ENCODE results near the gene ZSWIM1.

ZSWIM1 gene

DNA sequence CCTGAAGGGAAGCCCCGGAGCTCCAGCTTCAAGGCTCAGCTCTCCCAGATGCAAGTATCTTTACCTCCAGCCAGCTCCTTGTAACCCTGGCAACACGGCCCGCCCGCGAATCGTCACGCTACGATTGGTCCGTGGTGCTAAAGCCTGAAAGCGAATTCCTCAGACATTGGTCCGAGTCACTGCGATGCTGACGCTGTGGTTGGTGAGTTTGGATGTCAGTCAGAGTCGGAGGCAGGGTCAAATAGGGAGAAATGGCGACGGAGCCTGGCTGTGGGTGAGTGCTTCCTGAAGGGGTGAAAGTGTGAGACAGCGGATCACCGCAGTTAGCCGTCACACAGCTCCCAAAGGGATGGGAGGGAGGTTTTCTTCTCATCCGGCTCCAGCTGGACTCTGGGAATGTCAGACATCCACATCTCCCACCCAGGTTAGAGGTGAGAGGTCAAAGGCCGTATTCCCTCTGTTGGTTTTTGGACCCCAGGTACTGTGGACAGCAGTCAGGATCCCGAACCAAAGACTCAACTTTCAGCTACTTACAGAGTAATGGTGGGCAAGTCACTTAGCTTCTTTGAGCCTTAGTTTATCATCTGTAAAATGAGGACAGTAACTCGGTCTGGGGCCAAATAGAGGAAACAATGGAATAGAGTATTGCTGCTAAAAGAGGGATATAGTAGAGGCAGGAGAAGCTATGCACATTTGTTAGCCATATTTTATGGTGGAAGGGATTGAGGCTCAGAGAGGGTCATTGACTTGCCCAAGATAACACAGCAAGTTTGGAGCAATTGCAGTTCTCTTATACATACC is at the start of gene ZSWIM1:
ZSWIM1 (plus strand) TSS at position 240 of the 801 bp plus-strand sequence. CDS start 1,366 bp downstream, outside the sequence.
- peak; percentile 95 to 97 for DNase-seq (ENCODE audit: extremely low read depth in 1 of 2, low read depth in 1 of 2)

DNA sequence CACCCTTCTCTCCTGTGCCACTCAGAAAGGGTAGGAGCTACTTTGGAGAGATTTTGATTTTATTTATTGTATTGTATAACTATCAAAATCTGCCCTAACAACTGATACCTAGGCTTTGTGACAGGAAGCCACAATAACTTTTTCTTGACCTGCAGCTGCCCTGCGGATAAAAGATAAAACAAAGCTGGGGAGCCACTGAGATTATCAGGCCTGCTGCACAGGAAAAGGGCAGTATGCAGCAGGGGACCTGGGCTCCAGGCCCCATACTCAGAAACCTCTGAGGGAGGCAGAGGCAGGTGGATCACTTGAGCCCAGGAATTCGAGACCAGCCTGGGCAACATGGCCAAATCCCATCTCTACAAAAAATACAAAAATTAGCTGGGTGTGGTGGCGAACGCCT is 48.4 kb upstream of the ZSWIM1 start:
- DNase-seq (ENCODE audit: extremely low read depth in 1 of 2, low read depth in 1 of 2): no peak

DNA sequence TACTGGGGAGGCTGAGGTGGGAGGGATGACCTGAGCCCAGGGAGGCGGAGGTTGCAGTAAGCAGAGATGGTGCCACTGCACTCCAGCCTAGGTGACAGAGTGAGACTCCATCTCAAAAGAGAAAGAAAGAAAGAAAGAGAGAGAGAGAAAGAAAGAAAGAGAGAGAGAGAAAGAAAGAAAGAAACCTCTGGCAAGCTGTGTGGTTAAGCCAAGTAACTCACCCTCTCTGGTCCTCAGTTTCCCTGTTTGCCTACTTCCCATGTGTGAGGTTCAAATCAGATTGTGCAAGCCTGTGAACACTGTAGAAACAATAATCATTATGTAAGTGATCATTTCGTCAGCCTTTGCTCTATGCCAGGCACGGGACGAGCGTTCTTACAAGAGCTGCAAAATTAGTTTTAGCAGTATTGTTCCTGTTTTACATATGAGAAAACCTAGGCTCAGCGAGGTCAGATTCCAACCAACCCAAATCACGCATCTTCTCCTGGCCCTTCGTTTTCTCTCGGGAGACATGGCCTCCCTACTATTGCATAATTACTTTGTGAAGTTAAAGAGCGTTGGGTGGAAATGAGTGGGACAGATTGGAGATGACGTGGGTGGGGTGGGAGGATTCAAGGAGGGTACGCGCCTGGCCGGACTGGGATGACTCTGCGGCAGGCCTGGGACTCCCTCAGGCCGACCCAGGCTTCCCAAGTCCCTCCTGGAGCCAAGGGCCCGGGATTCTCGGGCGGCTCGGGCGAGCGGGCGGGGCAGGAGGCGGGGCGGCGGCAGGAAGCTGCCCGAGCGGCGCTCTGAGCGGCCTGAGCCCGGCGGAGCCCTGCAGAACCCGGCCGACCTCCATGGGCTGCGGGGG is 47.8 kb upstream of the ZSWIM1 start, which contains the start of gene SNX21:
SNX21 (plus strand) TSS at position 770 of the 853 bp plus-strand sequence. CDS start 121 bp downstream, outside the sequence.
- no peak for DNase-seq (ENCODE audit: extremely low read depth in 1 of 2, low read depth in 1 of 2)

GRCh38 chr20:45833883-45834796 is 46.9 kb upstream of the ZSWIM1 start:
- DNase-seq (ENCODE audit: extremely low read depth in 1 of 2, low read depth in 1 of 2): peak in 1 of 2 donors; percentile 22

DNA sequence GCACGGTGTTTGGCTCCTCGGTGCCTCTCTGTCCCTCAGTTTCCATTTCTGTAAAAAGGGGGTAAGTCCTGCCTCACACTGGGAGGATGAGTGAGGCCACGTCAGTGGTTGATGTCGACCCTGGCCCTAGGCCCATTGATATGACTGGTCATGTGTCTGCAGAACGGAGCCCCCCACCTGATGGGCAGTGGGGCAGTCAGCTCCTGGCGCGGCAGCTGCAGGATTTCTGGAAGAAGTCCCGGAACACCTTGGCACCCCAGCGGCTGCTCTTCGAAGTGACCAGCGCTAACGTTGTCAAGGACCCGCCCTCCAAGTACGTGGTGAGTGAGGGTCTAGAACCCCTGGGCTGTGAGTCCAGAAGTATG is 46.2 kb upstream of the ZSWIM1 start:
- DNase-seq (ENCODE audit: extremely low read depth in 1 of 2, low read depth in 1 of 2): no peak

GRCh38 chr20:45835329-45835765 is 45.7 kb upstream of the ZSWIM1 start:
- no peak for DNase-seq (ENCODE audit: extremely low read depth in 1 of 2, low read depth in 1 of 2)

DNA sequence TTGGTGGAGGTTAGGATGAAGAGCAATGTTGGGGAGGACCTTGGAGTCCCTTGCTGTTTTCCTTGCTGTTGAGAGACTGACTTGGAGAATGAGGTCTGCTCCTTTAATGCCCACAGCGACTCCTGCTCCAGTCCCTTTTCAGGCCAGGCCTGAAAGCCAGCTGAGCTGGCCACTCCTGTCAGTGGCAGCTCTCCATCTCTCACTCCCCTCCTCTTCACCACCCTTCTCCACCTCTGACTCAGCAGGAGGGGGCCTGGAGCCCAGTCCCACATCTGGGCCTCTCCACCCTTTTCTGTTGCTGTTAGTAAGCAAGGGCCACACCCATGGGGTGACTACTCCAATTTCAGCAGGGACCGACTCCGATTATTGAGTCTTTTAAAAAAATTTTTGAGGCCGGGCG is 45.2 kb upstream of the ZSWIM1 start:
- no peak for DNase-seq (ENCODE audit: extremely low read depth in 1 of 2, low read depth in 1 of 2)

- DNase-seq (ENCODE audit: extremely low read depth in 1 of 2, low read depth in 1 of 2): no peak
Measured at GRCh38 chr20:45836841-45837240, 44.2 kb upstream of the ZSWIM1 start.

- no peak for DNase-seq (ENCODE audit: extremely low read depth in 1 of 2, low read depth in 1 of 2)
Measured at GRCh38 chr20:45840700-45841198, 40.3 kb upstream of the ZSWIM1 start.

DNA sequence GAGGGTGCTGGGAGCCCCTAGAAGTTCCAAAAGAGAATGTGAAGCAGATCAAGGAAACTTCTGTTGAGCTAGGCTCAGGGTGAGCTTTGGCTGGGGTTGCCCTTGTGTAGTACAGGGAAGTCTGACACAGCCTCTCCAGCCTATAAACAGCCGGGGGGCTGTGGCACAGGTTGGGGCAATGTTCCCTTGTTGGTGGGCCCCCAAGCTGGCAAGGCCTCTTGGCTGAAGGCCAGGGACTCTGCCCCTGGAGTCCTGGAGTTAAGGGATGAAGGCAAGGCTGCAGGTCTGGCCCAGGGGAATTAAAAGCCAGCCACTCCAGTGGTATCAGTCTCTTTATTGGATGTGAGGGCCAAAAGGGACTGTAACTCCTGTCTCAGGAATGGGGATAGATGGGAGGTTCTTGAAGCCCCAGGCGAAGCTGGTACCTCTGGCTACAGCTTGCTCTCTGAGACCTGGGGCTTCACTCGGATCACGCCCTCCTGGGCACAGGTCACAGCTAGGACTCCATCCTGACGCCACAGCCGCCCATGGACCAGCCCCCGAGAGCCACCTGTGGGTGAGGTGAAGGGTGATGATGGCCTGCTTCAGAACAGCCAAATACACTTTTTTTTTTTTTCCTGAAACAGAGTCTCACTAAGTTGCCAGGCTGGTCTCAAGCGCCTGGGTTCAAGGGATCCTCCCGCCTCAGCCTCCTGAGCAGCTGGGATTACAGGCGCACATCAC is 39.5 kb upstream of the ZSWIM1 start:
- DNase-seq (ENCODE audit: extremely low read depth in 1 of 2, low read depth in 1 of 2): no peak

GRCh38 chr20:45842169-45842812 is 38.7 kb upstream of the ZSWIM1 start:
- no peak for DNase-seq (ENCODE audit: extremely low read depth in 1 of 2, low read depth in 1 of 2)

- DNase-seq (ENCODE audit: extremely low read depth in 1 of 2, low read depth in 1 of 2): no peak
Measured at GRCh38 chr20:45843506-45843905, 37.5 kb upstream of the ZSWIM1 start.

DNA sequence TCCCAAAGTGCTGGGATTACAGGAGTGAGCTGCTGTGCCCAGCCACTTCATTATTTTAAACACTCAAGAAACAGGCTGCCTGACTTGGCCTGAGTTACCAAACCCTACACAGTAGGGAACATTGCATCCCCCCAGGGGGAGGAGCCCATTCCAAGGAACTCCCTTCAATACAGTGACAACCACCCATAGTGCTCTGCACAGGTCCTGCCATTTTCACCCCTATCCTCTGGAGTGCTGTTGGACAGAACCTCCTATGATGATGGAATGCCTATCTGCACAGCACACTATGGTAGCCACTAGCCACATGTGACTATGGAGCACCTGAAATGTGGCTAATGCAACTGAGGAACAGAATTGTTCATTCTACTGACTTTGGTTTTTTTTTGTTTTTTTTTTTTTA is 35.6 kb upstream of the ZSWIM1 start:
- DNase-seq (ENCODE audit: extremely low read depth in 1 of 2, low read depth in 1 of 2): no peak

GRCh38 chr20:45848421-45848820 is 32.6 kb upstream of the ZSWIM1 start:
- DNase-seq (ENCODE audit: extremely low read depth in 1 of 2, low read depth in 1 of 2): no peak

GRCh38 chr20:45848969-45849582 is 32.0 kb upstream of the ZSWIM1 start:
- DNase-seq (ENCODE audit: extremely low read depth in 1 of 2, low read depth in 1 of 2): no peak

DNA sequence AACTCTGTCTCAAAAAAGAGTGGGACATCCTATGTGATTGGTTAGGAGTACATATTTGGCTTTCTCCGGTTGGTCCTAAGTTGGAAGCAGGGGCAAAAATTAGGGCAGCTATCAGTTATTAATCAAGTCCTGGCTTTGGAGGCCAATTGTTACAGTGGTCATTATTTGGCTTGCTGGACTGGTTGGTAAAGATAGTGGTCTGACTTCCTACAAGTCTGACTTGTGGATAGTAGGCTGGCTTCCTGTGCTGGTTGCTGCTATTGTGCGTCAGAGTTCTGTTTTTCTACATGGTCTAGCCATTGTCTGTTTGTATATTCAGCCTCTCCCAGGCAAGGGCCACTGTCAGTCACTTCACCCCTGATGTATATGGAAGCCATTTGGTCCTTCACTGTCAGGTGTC is 30.8 kb upstream of the ZSWIM1 start:
- DNase-seq (ENCODE audit: extremely low read depth in 1 of 2, low read depth in 1 of 2): no peak

DNA sequence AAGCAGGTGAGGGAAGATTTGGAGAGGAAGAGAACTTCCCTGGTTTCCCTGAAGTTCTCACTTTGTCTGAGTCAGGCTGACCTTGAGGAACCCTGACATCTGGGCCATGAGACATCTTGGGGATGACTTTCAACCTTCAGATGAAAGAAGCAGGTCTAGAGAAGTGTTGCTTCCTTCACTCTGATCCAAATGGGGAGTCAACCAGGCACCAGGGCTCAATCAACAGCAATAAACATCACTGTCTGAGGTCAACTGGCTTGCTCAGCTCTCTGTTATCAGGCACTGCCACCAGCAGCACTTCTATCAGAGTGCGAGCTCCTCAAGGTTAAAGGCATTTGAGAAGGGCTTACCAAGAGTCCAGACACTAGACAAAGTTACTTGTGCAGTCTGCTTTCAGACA is 30.1 kb upstream of the ZSWIM1 start:
- no peak for DNase-seq (ENCODE audit: extremely low read depth in 1 of 2, low read depth in 1 of 2)

GRCh38 chr20:45851501-45851900 is 29.5 kb upstream of the ZSWIM1 start:
- DNase-seq (ENCODE audit: extremely low read depth in 1 of 2, low read depth in 1 of 2): no peak

GRCh38 chr20:45852326-45852725 is 28.7 kb upstream of the ZSWIM1 start:
- no peak for DNase-seq (ENCODE audit: extremely low read depth in 1 of 2, low read depth in 1 of 2)
